Calu3 (cell line): ENCODE results near the gene WNT6. TPM values are rescaled to one million over a fixed set of nuclear protein-coding genes. Genes with fewer than 3 reads are reported as not detected.

ENCODE experiments used
- BruUV-seq: library from RNA; stranded (reverse); fragments of 400-500 nt; replicated peaks from 2 replicates; lab custom pipeline; 2021; lab: Mats Ljungman, UMichigan
- CTCF ChIA-PET: fragments of 300-600 bp; sonication (Branson Sonifier 250); formaldehyde crosslinking; loops from one replicate; lab custom pipeline; 2022; ENCODE audit warnings: antibody characterized with exemption; lab: Charles Lee
- DNase-seq: peaks from one replicate; pipeline ENCODE4 v3.0.0; 2022
- H3K27ac Mint-ChIP-seq: one replicate; pipeline ENCODE4 v1.8.0; 2022; ENCODE audit warnings: mixed read lengths; ENCODE audit not compliant: unreplicated experiment
- H3K27me3 Mint-ChIP-seq: one replicate; pipeline ENCODE4 v1.8.0; 2022; ENCODE audit warnings: mixed read lengths; ENCODE audit not compliant: unreplicated experiment
- H3K36me3 Mint-ChIP-seq: one replicate; pipeline ENCODE4 v1.8.0; 2022; ENCODE audit warnings: mild to moderate bottlenecking, moderate library complexity, mixed read lengths; ENCODE audit not compliant: insufficient read depth, unreplicated experiment
- H3K4me1 Mint-ChIP-seq: one replicate; pipeline ENCODE4 v1.8.0; 2022; ENCODE audit warnings: mild to moderate bottlenecking, low read depth, mixed read lengths; ENCODE audit not compliant: unreplicated experiment
- H3K4me3 Mint-ChIP-seq: one replicate; pipeline ENCODE4 v1.8.0; 2022; ENCODE audit warnings: mild to moderate bottlenecking, low read depth, moderate library complexity, mixed read lengths; ENCODE audit not compliant: unreplicated experiment
- H3K9me3 Mint-ChIP-seq: one replicate; pipeline ENCODE4 v1.8.0; 2022; ENCODE audit warnings: low read depth, mixed read lengths; ENCODE audit not compliant: unreplicated experiment
- intact Hi-C: fragments of 100-400 bp; cut with micrococcal nuclease; formaldehyde crosslinking; loops from one replicate; pipeline ENCODE4 v1.10.0; 2022; ENCODE audit not compliant: unreplicated experiment
- total RNA-seq: library from RNA; stranded (reverse); gene quantifications from 2 replicates; pipeline ENCODE4 v1.2.3, GENCODE V29; 2022
- TF ChIP-seq, protein P1 (sequence below): fragments of 200-600 bp; IDR thresholded peaks from one replicate; pipeline ENCODE4 v1.8.0; 2022; ENCODE audit warnings: antibody characterized with exemption; ENCODE audit not compliant: unreplicated experiment

WNT6 gene
- total RNA-seq, 1 experiment from 2014 or later = not detected

DNA sequence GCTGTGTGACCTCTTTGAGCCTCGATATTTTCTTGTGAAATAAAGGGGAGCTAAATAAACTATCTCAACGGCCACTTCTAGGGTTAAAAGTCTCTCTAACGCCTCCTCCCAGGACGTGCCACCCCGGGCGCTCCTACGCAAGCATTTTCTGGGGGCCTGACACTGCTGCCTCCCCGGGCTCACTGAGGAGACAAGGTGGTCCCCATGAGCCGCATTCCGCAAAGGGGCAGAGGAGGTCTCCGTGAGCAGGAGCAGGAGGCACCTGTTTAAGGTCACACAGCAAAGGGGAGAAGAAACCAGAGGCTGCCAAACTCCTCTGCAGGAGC lies 20.1 kb downstream of the WNT6 start:
- intact Hi-C loops = loop anchor here (5.0 to 10.0 kb wide), 2 partner anchors 98 to 275 kb away; no protein-coding TSS in a partner anchor
- Mint-ChIP-seq H3K27ac (no peak overlapping the region), H3K4me3 (peak overlapping the region; percentile 85), H3K36me3 (peaks cover 27% of the 10 kb centered on the region), H3K27me3 (peaks cover 65% of the 10 kb centered on the region), H3K9me3 (no peaks in the 10 kb centered on the region), H3K4me1 (peaks cover 36% of the 10 kb centered on the region)
- no peak for DNase-seq
- TF ChIP-seq, protein P1, sequence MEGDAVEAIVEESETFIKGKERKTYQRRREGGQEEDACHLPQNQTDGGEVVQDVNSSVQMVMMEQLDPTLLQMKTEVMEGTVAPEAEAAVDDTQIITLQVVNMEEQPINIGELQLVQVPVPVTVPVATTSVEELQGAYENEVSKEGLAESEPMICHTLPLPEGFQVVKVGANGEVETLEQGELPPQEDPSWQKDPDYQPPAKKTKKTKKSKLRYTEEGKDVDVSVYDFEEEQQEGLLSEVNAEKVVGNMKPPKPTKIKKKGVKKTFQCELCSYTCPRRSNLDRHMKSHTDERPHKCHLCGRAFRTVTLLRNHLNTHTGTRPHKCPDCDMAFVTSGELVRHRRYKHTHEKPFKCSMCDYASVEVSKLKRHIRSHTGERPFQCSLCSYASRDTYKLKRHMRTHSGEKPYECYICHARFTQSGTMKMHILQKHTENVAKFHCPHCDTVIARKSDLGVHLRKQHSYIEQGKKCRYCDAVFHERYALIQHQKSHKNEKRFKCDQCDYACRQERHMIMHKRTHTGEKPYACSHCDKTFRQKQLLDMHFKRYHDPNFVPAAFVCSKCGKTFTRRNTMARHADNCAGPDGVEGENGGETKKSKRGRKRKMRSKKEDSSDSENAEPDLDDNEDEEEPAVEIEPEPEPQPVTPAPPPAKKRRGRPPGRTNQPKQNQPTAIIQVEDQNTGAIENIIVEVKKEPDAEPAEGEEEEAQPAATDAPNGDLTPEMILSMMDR = no peak
- CTCF ChIA-PET = interaction anchor here (1.3 to 2.2 kb wide), 2 partner anchors 13 to 17 kb away, joined by 5 to 20 read pairs; no protein-coding TSS in a partner anchor
- BruUV-seq = no TSS peak

DNA sequence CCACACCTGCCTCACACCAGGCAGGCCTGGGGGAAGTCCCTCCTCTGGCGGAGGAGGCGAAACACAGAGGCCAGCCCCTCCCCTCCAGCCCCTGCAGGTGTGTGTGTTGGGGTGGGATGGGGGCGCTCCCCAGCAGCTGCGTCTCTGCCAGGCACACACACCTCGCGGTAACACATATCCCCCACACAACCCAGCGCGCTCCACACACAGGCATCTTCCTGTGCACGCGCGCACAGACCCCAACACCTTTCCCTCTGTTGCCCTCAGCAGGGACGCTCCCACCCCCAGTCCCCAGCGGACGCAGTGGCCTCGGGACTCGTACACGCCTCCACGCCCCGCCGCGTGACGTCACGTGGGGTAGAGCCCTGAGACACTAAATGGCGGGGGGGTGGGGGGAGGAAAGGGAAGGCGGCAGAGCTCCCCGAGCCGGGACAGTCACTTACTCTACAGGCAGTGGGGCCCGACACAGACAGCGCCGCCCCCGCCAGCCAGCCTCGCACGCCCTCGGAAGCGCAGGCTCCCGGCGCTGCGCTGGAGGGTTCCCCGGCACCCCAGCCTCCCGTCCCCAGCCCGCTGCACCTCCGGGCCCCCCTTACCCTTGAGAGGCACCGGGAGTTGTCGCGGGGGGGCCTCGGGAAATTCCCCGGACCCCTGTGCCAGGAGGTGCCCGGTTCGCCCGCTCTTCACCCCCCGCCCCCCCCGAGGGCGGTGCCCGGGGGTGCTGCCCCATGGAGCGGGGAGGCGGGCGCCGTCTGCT lies 20.7 kb downstream of the WNT6 start, which contains the start of gene WNT10A:
Gene WNT10A, plus strand, starts transcription at position 751 of the 757 bp plus-strand sequence. CDS start 144 bp downstream, outside the sequence.
- DNase-seq = peak; percentile 55
- no TSS peak for BruUV-seq
- intact Hi-C loops = no loop called here

DNA sequence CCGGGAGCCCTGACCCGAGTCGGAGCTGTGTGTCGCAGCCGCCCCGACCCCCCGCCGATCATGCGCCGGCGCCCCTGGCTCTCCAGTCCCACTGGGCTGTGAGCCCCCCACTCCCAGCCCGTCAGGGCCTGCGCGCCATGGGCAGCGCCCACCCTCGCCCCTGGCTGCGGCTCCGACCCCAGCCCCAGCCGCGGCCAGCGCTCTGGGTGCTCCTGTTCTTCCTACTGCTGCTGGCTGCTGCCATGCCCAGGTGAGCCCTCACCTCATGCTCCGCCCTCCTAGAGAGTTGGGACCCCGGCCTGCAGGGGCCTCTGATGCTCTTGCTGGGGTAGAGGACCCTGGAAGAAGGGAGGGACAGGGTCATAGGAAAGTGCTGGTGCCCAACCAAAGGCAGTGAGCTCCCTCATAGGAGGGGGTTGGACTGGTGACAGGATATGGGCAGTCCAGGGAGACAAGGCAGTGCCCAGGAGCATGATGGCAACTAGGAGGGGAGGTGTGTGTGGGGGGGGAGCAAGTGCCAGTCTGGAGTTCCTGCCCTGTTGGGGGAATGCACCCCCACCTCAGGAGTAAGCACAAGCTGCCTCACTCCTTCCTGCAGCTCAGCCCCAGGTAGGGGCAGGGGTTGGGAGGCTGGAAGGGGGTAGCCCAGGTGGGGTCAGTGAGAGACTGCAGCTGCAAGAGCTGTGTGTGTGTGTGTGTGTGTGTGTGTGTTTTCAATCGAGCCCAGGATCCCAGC lies 21.4 kb downstream of the WNT6 start:
- intact Hi-C loops = no loop called here
- no peaks in the 10 kb centered on the region for H3K9me3 Mint-ChIP-seq
- no TSS peak for BruUV-seq
- TF ChIP-seq, protein P1 = no peak
- peaks cover 39% of the 10 kb centered on the region for H3K4me1 Mint-ChIP-seq
- CTCF ChIA-PET = interaction anchor here (0.7 to 2.2 kb wide), 4 partner anchors 8 to 379 kb away, joined by 3 to 20 read pairs (median 4); no protein-coding TSS in a partner anchor
- DNase-seq = no peak
- peak overlapping the region; percentile 85 for H3K4me3 Mint-ChIP-seq
- H3K27me3 Mint-ChIP-seq = peaks cover 69% of the 10 kb centered on the region
- H3K27ac Mint-ChIP-seq = peak overlapping the region; percentile 54
- peaks cover 27% of the 10 kb centered on the region for H3K36me3 Mint-ChIP-seq

More for the DNA sequence above, 20.7 kb downstream of the WNT6 start, which contains the start of gene WNT10A:
- H3K36me3 Mint-ChIP-seq = peaks cover 27% of the 10 kb centered on the region
- no peaks in the 10 kb centered on the region for H3K9me3 Mint-ChIP-seq
- CTCF ChIA-PET = interaction anchor here (0.7 to 2.2 kb wide), 4 partner anchors 8 to 379 kb away, joined by 3 to 20 read pairs (median 4); no protein-coding TSS in a partner anchor
- H3K4me1 Mint-ChIP-seq = peaks cover 39% of the 10 kb centered on the region
- H3K4me3 Mint-ChIP-seq = peak within 1 kb of the TSS; percentile 85
- H3K27ac Mint-ChIP-seq = peak within 1 kb of the TSS; percentile 54
- H3K27me3 Mint-ChIP-seq = peaks cover 69% of the 10 kb centered on the region
- TF ChIP-seq, protein P1 = no peak

DNA sequence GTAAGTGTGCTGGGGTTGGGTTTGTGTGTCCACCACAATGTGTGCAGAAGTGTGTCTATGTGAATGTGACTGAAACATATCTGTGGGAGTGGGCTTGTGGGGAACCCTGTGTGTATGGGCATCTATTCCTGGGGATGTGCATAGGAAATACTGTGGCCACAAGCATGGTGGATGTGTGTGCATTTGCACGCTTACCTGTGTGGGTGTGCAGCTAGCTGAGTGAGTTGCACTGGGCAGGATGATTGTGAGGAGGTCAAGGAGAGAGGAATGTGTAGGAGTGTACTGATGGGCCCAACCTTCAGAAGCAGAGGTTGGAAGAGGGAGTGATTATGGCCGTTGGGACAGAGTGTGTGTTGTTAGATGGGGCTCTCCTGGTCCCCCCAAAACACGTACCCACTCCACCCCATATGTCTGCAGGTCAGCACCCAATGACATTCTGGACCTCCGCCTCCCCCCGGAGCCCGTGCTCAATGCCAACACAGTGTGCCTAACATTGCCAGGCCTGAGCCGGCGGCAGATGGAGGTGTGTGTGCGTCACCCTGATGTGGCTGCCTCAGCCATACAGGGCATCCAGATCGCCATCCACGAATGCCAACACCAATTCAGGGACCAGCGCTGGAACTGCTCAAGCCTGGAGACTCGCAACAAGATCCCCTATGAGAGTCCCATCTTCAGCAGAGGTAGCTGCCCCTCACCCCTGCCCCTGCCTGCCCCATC lies 22.3 kb downstream of the WNT6 start:
- BruUV-seq = no TSS peak
- Mint-ChIP-seq H3K4me3 (peak overlapping the region; percentile 85), H3K9me3 (no peaks in the 10 kb centered on the region), H3K27ac (no peak overlapping the region), H3K4me1 (peaks cover 34% of the 10 kb centered on the region), H3K27me3 (peaks cover 62% of the 10 kb centered on the region), H3K36me3 (peaks cover 27% of the 10 kb centered on the region)
- no peak for DNase-seq
- TF ChIP-seq, protein P1 = no peak
- intact Hi-C loops = no loop called here
- CTCF ChIA-PET = interaction anchor here (2.2 to 2.7 kb wide), 2 partner anchors 15 to 16 kb away, joined by 8 to 20 read pairs; no protein-coding TSS in a partner anchor
